Esophagus muscularis mucosa (tissue), 4 donors: ENCODE data around the gene SLC39A7. TPM values are rescaled to one million over a fixed set of nuclear protein-coding genes. Genes with fewer than 3 reads are reported as not detected.

Source experiments
- DNase-seq: peaks from one replicate; pipeline ENCODE4 v3.0.0-alpha.2; 2017; ENCODE audit errors: extremely low spot score
- H3K27ac ChIP-seq, 4 donors: fragments of 200-600 bp; sonication (generic); replicated peaks in 1 of 4; 1 replicate in 3 of 4; 2 replicates in 1 of 4; pipeline ENCODE4 v1.5.1; 2016 to 2019; ENCODE audit warnings: mild to moderate bottlenecking in 1 of 4
- H3K27me3 ChIP-seq, 4 donors: fragments of 200-600 bp; sonication (generic); one replicate each; pipeline versions ENCODE4 v1.5.1 to v1.6.0; 2016 to 2019
- H3K36me3 ChIP-seq, 4 donors: fragments of 200-600 bp; sonication (generic); one replicate each; pipeline ENCODE4 v1.5.1; 2016 to 2019
- H3K4me1 ChIP-seq, 4 donors: fragments of 200-600 bp; sonication (generic); one replicate each; pipeline ENCODE4 v1.5.1; 2016 to 2019
- H3K4me3 ChIP-seq, 4 donors: fragments of 200-600 bp; sonication (generic); 1 replicate in 2 of 4; 2 replicates in 2 of 4; pipeline ENCODE4 v1.5.1; 2016 to 2019; ENCODE audit warnings: mild to moderate bottlenecking in 4 of 4, moderate library complexity in 1 of 4
- H3K9me3 ChIP-seq, 4 donors: fragments of 200-600 bp; sonication (generic); 1 replicate in 3 of 4; 2 replicates in 1 of 4; pipeline ENCODE4 v1.5.1; 2016 to 2019
- EP300 ChIP-seq: sonication (generic); formaldehyde crosslinking; IDR thresholded peaks from one replicate; pipeline ENCODE4 v1.6.1; 2017; ENCODE audit warnings: antibody characterized with exemption
- POLR2A ChIP-seq: fragments of 450-650 bp; IDR thresholded peaks from one replicate; pipeline ENCODE4 v1.6.1; 2017; ENCODE audit warnings: antibody characterized with exemption, moderate library complexity, mild to moderate bottlenecking, low read depth
- POLR2AphosphoS5 ChIP-seq, 2 donors: sonication (generic); formaldehyde crosslinking; IDR thresholded peaks; one replicate each; pipeline ENCODE4 v1.6.1; 2017; ENCODE audit warnings: antibody characterized with exemption in 2 of 2
- WGBS: methylation state at CpG from one replicate; pipeline ENCODE4 v1.1.5; 2018; 5-methylcytosine and 5-hydroxymethylcytosine counted together
- intact Hi-C: fragments of 100-400 bp; cut with DNase I; formaldehyde crosslinking; loops from one replicate; pipeline ENCODE4 v1.15.1; 2023
- total RNA-seq, 4 donors: library from RNA; depleted of rRNA; stranded (reverse); fragments of >200 nt; gene quantifications; one replicate each; pipeline versions ENCODE4 v1.1.0 to v1.2.1, GENCODE V29; 2016
- TF ChIP-seq, protein P1 (sequence below), 3 experiments: fragments of 200-600 bp in 2 of 3; fragments of 450-650 bp in 1 of 3; sonication (generic) in 2 of 3; IDR thresholded peaks; one replicate each; pipeline ENCODE4 v1.5.1; 2017 to 2019; ENCODE audit warnings: antibody characterized with exemption in 3 of 3, mild to moderate bottlenecking in 2 of 3, moderate library complexity in 1 of 3

Gene SLC39A7
- total RNA-seq, 4 donors from 2014 or later, result 43.6 to 80.1 (median 62.3) TPM

DNA sequence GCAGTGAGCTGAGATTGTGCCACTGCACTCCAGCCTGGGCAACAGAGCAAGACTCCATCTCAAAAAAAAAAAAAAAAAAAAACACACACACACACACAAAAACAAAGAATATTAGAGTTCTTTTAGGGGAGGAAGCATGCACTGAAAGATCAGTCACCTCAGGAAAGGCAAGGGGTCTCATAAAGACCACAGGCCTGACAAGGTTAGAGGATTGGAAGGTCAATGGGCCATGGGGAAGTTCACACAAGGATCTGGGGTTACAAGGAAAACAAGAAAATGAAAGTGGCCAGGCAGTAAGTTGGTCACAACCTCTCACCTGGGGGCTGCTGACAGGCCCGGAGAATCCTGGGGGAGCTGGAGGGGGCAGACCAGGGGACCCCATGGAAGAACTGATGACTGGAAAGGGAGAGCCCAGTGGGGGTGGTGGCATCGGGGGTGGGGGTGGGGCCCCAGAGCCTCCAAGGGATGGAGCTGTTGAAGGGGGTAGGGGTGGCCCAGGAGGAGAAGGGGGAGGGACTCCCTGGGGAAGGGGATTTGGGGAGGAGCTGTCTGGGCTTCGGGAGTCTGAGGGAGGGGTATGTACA, 1.7 kb upstream of the SLC39A7 start:
- no peak for DNase-seq
- H3K4me1 ChIP-seq, result peaks cover 49 to 65% (median 57%) of the 10 kb centered on the region in 4 donors
- intact Hi-C loops, result loop anchor here (5.0 kb wide), 1 partner anchor 37 kb away; no protein-coding TSS in a partner anchor
- H3K36me3 ChIP-seq, result peaks cover 43 to 67% (median 62%) of the 10 kb centered on the region in 4 donors
- TF ChIP-seq POLR2A, result no peak
- TF ChIP-seq, protein P1, sequence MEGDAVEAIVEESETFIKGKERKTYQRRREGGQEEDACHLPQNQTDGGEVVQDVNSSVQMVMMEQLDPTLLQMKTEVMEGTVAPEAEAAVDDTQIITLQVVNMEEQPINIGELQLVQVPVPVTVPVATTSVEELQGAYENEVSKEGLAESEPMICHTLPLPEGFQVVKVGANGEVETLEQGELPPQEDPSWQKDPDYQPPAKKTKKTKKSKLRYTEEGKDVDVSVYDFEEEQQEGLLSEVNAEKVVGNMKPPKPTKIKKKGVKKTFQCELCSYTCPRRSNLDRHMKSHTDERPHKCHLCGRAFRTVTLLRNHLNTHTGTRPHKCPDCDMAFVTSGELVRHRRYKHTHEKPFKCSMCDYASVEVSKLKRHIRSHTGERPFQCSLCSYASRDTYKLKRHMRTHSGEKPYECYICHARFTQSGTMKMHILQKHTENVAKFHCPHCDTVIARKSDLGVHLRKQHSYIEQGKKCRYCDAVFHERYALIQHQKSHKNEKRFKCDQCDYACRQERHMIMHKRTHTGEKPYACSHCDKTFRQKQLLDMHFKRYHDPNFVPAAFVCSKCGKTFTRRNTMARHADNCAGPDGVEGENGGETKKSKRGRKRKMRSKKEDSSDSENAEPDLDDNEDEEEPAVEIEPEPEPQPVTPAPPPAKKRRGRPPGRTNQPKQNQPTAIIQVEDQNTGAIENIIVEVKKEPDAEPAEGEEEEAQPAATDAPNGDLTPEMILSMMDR (IDR thresholded peaks at IDR 0.05), result no peak
- TF ChIP-seq EP300, result no peak
- TF ChIP-seq POLR2AphosphoS5 (IDR thresholded peaks at IDR 0.05), result no peak
- H3K4me3 ChIP-seq, result peak overlapping the region; percentile 76 to 84 (median 80)
- peak overlapping the region; percentile 90 to 97 (median 93) for H3K27ac ChIP-seq
- H3K9me3 ChIP-seq, result no peaks in the 10 kb centered on the region
- WGBS, result 22% methylated on average over 3 of the region's 3 CpGs
- no peaks in the 10 kb centered on the region for H3K27me3 ChIP-seq

DNA sequence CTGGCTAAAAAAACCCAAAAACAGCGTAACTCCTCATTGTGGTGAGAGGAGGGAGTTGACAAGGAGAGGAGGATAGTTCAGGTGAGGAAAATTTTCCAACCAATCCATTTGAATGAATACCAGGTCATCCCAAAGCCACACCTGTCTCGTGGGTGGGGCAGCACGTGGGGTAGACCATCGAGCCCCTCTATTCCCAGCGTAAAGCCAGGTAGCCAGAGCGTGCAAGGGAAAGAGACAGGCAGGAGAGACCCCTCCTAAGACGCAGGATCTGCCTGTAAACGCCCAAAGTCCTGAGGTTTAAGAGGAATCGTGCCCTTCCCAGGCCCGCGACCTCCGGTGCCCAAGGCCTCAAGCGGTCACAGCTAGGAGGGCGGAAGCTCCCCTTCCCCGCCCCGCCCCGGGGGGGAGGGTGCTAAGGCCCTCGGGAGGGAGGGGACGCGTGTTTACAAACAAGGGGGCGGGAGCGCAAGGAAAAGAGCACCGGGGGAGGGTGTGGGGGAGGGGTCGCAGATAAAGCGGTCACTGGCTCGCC, 914 bp upstream of the SLC39A7 start:
- peaks cover 42 to 59% (median 54%) of the 10 kb centered on the region in 4 donors for H3K36me3 ChIP-seq
- no peak for TF ChIP-seq EP300
- intact Hi-C loops, result loop anchor here (5.0 kb wide), 1 partner anchor 37 kb away; no protein-coding TSS in a partner anchor
- H3K27me3 ChIP-seq, result no peaks in the 10 kb centered on the region
- 2% methylated on average over 14 of the region's 26 CpGs for WGBS
- no peak for DNase-seq
- H3K4me1 ChIP-seq, result peaks cover 52 to 74% (median 65%) of the 10 kb centered on the region in 4 donors
- H3K9me3 ChIP-seq, result no peaks in the 10 kb centered on the region
- H3K4me3 ChIP-seq, result peak overlapping the region; percentile 76 to 84 (median 80)
- peak overlapping the region; percentile 90 to 97 (median 93) for H3K27ac ChIP-seq

DNA sequence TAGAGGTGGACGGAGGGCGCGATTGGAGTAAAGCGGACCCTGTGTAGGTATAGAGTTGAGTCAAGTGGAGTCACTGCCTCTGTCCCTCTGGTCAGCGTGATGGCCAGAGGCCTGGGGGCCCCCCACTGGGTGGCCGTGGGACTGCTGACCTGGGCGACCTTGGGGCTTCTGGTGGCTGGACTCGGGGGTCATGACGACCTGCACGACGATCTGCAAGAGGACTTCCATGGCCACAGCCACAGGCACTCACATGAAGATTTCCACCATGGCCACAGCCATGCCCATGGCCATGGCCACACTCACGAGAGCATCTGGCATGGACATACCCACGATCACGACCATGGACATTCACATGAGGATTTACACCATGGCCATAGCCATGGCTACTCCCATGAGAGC, 479 bp downstream of the SLC39A7 start:
- H3K4me3 ChIP-seq, result peak overlapping the region; percentile 76 to 84 (median 80)
- TF ChIP-seq POLR2A, result no peak
- TF ChIP-seq, protein P1 (IDR thresholded peaks at IDR 0.05), result no peak
- TF ChIP-seq EP300, result no peak
- no peak for TF ChIP-seq POLR2AphosphoS5 (IDR thresholded peaks at IDR 0.05)
- H3K9me3 ChIP-seq, result no peaks in the 10 kb centered on the region
- peaks cover 30 to 45% (median 40%) of the 10 kb centered on the region in 4 donors for H3K36me3 ChIP-seq
- H3K4me1 ChIP-seq, result peaks cover 59 to 77% (median 72%) of the 10 kb centered on the region in 4 donors
- no peak for DNase-seq
- H3K27ac ChIP-seq, result peak overlapping the region; percentile 90 to 97 (median 93)
- intact Hi-C loops, result no loop called here
- no peaks in the 10 kb centered on the region for H3K27me3 ChIP-seq
- WGBS, result 0% methylated on average over 6 of the region's 14 CpGs

DNA sequence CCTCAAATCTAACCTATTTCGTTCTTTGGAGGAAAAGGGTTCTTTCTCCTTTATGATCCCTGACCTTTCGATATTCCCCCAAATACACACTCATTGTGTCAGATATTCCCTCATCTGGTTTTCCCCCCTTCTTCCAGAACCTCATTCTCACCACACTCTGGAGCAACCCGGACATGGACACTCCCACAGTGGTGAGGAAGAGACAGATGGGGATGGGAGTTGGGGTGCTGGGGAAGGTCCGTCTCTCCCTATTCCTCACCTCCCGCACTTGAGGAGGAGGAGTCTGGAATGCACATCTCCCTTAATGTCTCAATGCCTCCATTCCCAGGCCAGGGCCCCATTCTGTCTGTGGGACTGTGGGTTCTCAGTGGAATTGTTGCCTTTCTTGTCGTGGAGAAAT, 1.3 kb downstream of the SLC39A7 start:
- Histone ChIP-seq H3K27ac (peak overlapping the region in 3 of 4 donors; percentile 93 to 97 (median 93)), H3K36me3 (peaks cover 24 to 37% (median 32%) of the 10 kb centered on the region in 4 donors), H3K4me1 (peaks cover 59 to 79% (median 73%) of the 10 kb centered on the region in 4 donors), H3K27me3 (no peaks in the 10 kb centered on the region), H3K4me3 (peak overlapping the region; percentile 76 to 84 (median 80)), H3K9me3 (no peaks in the 10 kb centered on the region)
- intact Hi-C loops, result no loop called here
- TF ChIP-seq POLR2A, result no peak
- no peak for TF ChIP-seq EP300
- TF ChIP-seq, protein P1 (IDR thresholded peaks at IDR 0.05), result no peak
- WGBS, result 90% methylated on average over 6 of the region's 6 CpGs
- no peak for DNase-seq

DNA sequence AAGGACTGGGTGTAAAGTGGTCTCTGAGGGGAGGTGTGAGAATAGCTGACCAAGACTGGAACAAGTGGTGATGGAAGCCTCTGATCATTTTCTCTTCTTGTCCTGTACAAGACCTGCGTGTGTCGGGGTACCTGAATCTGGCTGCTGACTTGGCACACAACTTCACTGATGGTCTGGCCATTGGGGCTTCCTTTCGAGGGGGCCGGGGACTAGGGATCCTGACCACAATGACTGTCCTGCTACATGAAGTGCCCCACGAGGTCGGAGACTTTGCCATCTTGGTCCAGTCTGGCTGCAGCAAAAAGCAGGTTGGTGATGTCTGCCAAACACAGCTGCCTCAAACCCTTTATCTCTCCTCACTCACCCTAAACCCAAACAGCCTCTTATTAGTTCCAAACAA, 2.1 kb downstream of the SLC39A7 start:
- Histone ChIP-seq H3K27ac (no peak overlapping the region), H3K9me3 (no peaks in the 10 kb centered on the region), H3K4me1 (peaks cover 59 to 79% (median 74%) of the 10 kb centered on the region in 4 donors), H3K4me3 (no peak overlapping the region), H3K27me3 (no peaks in the 10 kb centered on the region), H3K36me3 (peaks cover 18 to 29% (median 23%) of the 10 kb centered on the region in 4 donors)
- intact Hi-C loops, result no loop called here
- 93% methylated on average over 3 of the region's 6 CpGs for WGBS
- TF ChIP-seq, protein P1 (IDR thresholded peaks at IDR 0.05), result no peak
- TF ChIP-seq POLR2AphosphoS5 (IDR thresholded peaks at IDR 0.05) (no peak), POLR2A (no peak), EP300 (no peak)
- no peak for DNase-seq
